HG02763 (cell line): ENCODE data around the gene ZNF287.
"Not testable (repeated sequence)": the region's sequence is repeated elsewhere in the genome, so short reads cannot be mapped to it uniquely, and the experiment has no call there.

ENCODE experiments used
- ATAC-seq: cut with Tn5 transposase; IDR thresholded peaks from one replicate; pipeline ENCODE4 v1.9.1; 2021; ENCODE audit warnings: mild to moderate bottlenecking, moderate library complexity; ENCODE audit not compliant: unreplicated experiment

ZNF287 gene

DNA sequence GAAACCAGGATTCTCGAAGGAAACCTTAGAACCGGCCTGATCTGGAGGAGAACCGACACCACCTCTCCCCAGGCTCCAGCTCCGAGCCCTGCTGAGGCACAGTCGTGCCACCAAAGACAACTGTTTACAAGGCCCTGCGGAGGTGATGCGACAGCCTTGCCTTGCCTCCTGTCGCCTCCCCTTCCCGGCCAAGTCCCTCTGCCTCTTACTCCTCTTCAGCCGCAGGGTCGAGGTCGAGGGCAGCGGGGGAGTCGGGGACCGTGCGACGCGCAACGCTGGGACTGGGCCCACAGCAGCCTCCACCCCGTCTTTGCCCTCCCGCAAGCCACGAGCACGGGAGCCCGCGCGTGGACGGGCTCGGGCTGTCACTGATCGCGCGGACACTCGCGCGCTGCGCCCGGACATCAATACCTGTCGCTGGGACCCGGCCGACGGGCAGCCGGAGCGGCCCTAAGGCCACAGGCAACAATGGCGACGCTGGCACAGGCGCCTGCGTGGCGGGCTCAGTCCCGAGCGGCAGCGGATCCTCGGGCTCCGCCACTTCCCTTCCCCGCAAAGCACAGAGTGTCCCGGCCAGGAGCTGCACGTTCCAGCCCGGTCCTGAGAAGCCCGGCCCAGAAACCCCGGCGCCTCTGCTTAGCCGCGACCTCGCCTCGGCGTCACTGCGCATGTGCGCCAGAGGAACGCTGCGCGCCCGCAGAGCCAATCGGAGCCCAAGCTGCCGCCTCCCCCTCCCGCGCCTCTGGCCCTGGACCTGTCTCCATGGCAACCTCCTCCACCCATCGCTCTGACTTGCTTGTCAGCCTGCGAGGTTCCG, at the start of gene ZNF287:
TSS of gene ZNF287 (minus strand) at position 664 of the 817 bp plus-strand sequence. CDS start 1,473 bp downstream, outside the sequence.
- peak; percentile 91 for ATAC-seq

GRCh38 chr17:16617481-16618060, 48.6 kb upstream of the ZNF287 start:
- no peak for ATAC-seq

DNA sequence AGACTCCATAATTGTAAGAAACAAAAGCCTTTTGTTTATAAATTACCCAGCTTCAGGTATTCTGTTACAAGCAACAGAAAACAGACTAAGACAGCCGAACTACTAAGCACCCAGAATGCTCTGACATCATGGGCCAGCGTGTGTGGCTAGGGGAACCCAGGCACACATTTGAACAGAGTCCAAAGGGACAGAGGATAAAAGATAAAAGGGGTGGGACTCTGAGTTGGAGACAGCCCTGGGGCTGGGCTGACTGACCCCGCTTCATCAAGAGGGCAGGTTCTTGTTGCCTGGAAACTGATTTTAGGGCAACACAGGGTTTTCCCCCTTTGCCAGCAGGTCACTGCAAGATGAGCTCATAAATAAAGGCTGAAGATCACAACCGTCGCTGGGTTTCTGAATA, 30.5 kb upstream of the ZNF287 start:
- ATAC-seq: no peak

DNA sequence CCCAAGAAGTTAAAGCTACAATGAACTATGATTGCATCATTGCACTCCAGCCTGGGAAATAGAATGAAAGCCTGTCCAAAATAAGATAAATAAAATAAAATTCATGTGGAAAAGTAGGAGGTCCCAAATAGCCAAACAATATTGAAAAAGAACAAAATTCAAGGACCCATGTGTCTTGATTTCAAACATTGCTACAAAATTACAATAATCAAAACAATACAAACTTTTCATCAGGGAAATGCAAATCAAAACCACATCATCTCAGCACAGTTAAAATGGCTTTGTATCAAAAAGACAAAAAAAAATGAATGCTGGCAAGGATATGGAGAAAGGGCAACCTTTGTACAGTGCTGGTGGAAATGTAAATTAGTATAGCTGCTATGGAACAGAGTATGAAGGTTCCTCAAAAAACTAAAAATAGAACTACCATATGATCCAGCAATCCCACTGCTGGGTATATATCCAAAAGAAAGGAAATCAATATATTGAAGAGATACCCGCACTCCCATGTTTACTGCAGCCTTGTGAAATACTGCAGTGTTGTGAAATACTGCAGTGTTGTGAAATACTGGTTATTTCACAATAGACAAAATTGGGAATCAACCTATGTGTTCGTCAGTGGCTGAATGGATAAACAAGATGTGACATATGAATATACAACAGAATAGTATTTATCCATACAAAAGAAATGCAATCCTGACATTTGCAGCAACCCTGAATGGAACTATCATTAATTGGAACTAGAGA, 24.5 kb upstream of the ZNF287 start:
- ATAC-seq: no peak

- peak; percentile 94 for ATAC-seq
Measured at GRCh38 chr17:16589097-16589969, 20.3 kb upstream of the ZNF287 start.

GRCh38 chr17:16585796-16586195, 16.8 kb upstream of the ZNF287 start:
- ATAC-seq: no peak

GRCh38 chr17:16584273-16584995, 15.4 kb upstream of the ZNF287 start:
- no peak for ATAC-seq

GRCh38 chr17:16583781-16584180, 14.8 kb upstream of the ZNF287 start:
- no peak for ATAC-seq

DNA sequence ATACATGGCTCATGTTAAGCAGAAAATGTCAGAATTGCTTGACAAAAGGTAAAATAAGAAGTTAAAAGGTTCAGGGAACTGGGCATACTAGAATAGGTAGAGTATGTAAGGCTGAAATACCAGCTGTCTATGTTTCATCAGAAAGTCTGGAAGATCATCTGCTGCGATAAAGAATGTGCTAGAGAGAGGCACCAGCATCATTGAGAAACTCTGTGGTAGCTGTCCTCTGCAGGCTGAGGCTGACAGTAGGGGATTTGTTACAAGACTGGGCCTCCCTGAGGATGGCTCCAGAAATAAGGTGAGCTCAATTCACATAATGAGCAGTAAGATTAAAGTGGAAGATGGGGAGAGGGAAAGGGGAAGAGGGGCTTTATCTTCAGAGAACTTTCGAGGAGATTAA, 4.5 kb upstream of the ZNF287 start:
- ATAC-seq: no peak

DNA sequence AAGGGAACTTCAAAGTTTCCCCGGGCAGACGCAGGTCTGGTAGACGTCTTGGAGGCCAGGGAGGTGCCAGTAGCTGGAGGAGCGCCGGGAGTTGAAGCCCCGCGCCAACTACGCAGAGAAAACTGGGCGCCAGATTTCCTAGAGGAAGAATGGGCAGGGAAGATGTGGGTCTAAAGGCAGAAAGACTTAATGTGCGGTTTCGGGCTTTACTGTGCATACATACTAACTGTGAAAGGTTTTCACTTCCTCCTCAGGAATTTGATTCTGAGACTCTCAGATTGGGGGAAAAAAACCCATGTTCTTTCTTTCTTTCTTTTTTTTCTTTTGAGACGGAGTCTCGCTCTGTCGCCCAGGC, 331 bp upstream of the ZNF287 start:
- peak; percentile 9 for ATAC-seq

GRCh38 chr17:16552637-16553045, 16.4 kb downstream of the ZNF287 start:
- no peak for ATAC-seq

- ATAC-seq: no peak
Measured at GRCh38 chr17:16551878-16552636, 16.9 kb downstream of the ZNF287 start.

DNA sequence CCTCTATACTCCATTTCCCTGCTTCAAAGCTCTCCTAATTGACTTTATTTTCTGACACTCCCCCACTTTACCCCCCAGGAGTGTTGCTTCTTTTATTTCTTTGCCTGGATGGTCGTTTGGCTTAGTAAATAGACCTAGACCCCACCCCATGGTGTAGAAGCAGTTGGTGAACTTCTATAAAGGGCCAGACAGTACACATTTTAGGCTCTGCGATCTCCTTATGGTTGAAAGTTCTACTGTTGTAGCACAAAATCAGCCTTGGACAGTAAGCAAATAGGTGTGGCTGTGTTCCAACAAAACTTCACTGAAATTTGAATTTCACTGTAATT, 31.9 kb downstream of the ZNF287 start:
- no peak for ATAC-seq

DNA sequence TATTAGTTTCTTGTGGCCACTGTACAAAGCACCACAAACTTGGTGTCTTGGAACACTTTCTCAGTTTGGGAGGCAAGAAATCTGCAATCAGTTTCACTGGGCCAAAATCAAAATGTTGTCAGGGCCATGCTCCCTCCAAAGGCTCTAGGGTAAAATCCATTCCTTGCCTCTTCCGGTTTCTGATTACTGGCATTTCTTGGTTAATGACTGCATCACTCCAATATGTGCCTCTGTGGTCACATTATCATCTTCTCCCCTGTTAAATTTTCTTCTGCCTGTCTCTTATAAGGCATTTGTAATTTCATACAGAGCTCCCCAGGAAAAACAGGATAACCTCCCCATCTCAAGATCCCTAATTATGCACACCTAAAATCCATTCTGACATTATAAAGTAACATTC, 34.8 kb downstream of the ZNF287 start:
- no peak for ATAC-seq

DNA sequence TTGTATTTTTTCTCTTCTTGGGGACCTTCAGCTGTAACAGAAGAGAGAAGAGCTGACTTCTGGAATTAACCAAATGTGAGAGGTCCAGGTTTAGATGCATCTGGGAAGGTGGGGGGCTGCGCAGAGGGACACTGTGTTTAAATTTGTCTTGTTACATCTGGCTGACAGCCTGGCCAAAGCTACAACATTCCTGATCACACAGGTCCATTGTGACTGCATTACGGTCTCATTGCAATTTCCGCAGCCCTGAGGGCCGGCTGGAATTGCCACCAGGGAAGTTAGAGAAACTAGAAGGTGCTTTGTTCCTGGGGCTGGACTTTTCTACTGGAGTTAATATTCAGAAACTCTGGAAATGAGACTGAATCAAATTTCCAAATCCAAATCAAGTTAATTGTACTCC, 39.1 kb downstream of the ZNF287 start:
- ATAC-seq: no peak

- no peak for ATAC-seq
Measured at GRCh38 chr17:16527298-16527697, 41.7 kb downstream of the ZNF287 start.

GRCh38 chr17:16525556-16525955, 43.4 kb downstream of the ZNF287 start:
- ATAC-seq: not testable (repeated sequence)

DNA sequence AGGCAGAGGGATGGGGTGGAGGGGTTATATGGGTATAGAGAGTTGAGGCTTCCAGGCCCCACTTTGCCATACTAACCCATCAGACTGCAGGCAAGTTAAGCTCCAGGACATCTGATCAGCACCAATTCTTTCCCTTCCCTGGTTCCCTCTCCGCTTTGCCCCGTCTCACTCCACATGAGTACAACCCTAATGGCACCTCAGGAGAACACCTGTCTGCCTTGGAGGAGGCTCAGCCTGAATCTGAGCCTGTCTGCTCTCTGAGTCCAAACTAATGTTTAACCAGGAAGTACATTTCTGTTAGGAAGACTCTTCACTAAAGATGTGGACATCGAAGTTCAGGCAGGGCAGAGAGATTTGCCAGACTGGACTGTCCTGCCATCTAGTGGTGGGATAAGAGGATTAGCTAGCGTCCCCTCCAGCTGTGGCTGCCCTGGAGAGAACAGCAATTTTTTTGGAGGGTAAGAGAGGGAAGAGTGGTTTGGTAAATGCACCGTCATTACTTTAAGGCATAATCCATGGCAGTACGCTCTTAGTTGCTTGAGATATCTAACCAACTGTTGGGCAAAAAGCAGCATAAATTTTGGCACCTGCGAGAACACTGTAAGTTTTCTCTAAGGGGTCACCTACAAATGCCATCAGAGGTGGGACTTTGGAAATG, 47.8 kb downstream of the ZNF287 start:
- ATAC-seq: no peak

GRCh38 chr17:16519021-16519420, 50.0 kb downstream of the ZNF287 start:
- ATAC-seq: no peak
